ENCODE results near the gene PELI2.

DNA sequence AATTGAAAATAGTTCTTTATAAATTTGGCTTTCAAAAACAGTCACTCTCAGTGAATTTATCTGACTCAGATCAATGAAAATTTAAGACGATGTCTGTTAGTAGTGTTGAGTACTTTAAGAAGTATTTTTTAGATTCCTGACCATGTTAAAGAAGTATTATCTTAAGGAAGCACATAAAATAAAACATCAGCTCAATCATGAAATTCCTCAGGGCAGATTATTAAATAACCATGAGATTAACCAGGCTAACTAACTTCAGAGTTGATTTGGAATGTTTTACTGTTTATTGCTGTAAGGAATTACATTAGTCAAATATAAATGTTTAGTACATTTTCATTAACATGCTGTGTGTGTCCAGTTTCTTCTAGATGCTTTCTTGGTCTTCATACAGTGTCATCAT, 160.2 kb downstream of the PELI2 start:
- TF ChIP-seq, protein P1, sequence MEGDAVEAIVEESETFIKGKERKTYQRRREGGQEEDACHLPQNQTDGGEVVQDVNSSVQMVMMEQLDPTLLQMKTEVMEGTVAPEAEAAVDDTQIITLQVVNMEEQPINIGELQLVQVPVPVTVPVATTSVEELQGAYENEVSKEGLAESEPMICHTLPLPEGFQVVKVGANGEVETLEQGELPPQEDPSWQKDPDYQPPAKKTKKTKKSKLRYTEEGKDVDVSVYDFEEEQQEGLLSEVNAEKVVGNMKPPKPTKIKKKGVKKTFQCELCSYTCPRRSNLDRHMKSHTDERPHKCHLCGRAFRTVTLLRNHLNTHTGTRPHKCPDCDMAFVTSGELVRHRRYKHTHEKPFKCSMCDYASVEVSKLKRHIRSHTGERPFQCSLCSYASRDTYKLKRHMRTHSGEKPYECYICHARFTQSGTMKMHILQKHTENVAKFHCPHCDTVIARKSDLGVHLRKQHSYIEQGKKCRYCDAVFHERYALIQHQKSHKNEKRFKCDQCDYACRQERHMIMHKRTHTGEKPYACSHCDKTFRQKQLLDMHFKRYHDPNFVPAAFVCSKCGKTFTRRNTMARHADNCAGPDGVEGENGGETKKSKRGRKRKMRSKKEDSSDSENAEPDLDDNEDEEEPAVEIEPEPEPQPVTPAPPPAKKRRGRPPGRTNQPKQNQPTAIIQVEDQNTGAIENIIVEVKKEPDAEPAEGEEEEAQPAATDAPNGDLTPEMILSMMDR (conservative IDR thresholded peaks at IDR 0.05; ENCODE audit: low read depth in 2 of 2) = no peak
- TF ChIP-seq ETS1 (IDR thresholded peaks at IDR 0.05) = no peak
- no peak for TF ChIP-seq EZH2 (IDR thresholded peaks at IDR 0.05; ENCODE audit: low read depth, unreplicated experiment)
- TF ChIP-seq POLR2AphosphoS5 (IDR thresholded peaks at IDR 0.05; ENCODE audit: low read depth) = no peak
- TF ChIP-seq EZH2phosphoT487 (IDR thresholded peaks at IDR 0.05; ENCODE audit: unreplicated experiment) = no peak
- TF ChIP-seq, protein P2, sequence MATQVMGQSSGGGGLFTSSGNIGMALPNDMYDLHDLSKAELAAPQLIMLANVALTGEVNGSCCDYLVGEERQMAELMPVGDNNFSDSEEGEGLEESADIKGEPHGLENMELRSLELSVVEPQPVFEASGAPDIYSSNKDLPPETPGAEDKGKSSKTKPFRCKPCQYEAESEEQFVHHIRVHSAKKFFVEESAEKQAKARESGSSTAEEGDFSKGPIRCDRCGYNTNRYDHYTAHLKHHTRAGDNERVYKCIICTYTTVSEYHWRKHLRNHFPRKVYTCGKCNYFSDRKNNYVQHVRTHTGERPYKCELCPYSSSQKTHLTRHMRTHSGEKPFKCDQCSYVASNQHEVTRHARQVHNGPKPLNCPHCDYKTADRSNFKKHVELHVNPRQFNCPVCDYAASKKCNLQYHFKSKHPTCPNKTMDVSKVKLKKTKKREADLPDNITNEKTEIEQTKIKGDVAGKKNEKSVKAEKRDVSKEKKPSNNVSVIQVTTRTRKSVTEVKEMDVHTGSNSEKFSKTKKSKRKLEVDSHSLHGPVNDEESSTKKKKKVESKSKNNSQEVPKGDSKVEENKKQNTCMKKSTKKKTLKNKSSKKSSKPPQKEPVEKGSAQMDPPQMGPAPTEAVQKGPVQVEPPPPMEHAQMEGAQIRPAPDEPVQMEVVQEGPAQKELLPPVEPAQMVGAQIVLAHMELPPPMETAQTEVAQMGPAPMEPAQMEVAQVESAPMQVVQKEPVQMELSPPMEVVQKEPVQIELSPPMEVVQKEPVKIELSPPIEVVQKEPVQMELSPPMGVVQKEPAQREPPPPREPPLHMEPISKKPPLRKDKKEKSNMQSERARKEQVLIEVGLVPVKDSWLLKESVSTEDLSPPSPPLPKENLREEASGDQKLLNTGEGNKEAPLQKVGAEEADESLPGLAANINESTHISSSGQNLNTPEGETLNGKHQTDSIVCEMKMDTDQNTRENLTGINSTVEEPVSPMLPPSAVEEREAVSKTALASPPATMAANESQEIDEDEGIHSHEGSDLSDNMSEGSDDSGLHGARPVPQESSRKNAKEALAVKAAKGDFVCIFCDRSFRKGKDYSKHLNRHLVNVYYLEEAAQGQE (IDR thresholded peaks at IDR 0.05; ENCODE audit: unreplicated experiment) = no peak
- TF ChIP-seq ZNF114 (CRISPR knock-in tag; IDR thresholded peaks at IDR 0.05) = no peak
- no peak for TF ChIP-seq CREB1 (CRISPR knock-in tag; IDR thresholded peaks at IDR 0.05; ENCODE audit: low read depth)
- TF ChIP-seq, protein P3, sequence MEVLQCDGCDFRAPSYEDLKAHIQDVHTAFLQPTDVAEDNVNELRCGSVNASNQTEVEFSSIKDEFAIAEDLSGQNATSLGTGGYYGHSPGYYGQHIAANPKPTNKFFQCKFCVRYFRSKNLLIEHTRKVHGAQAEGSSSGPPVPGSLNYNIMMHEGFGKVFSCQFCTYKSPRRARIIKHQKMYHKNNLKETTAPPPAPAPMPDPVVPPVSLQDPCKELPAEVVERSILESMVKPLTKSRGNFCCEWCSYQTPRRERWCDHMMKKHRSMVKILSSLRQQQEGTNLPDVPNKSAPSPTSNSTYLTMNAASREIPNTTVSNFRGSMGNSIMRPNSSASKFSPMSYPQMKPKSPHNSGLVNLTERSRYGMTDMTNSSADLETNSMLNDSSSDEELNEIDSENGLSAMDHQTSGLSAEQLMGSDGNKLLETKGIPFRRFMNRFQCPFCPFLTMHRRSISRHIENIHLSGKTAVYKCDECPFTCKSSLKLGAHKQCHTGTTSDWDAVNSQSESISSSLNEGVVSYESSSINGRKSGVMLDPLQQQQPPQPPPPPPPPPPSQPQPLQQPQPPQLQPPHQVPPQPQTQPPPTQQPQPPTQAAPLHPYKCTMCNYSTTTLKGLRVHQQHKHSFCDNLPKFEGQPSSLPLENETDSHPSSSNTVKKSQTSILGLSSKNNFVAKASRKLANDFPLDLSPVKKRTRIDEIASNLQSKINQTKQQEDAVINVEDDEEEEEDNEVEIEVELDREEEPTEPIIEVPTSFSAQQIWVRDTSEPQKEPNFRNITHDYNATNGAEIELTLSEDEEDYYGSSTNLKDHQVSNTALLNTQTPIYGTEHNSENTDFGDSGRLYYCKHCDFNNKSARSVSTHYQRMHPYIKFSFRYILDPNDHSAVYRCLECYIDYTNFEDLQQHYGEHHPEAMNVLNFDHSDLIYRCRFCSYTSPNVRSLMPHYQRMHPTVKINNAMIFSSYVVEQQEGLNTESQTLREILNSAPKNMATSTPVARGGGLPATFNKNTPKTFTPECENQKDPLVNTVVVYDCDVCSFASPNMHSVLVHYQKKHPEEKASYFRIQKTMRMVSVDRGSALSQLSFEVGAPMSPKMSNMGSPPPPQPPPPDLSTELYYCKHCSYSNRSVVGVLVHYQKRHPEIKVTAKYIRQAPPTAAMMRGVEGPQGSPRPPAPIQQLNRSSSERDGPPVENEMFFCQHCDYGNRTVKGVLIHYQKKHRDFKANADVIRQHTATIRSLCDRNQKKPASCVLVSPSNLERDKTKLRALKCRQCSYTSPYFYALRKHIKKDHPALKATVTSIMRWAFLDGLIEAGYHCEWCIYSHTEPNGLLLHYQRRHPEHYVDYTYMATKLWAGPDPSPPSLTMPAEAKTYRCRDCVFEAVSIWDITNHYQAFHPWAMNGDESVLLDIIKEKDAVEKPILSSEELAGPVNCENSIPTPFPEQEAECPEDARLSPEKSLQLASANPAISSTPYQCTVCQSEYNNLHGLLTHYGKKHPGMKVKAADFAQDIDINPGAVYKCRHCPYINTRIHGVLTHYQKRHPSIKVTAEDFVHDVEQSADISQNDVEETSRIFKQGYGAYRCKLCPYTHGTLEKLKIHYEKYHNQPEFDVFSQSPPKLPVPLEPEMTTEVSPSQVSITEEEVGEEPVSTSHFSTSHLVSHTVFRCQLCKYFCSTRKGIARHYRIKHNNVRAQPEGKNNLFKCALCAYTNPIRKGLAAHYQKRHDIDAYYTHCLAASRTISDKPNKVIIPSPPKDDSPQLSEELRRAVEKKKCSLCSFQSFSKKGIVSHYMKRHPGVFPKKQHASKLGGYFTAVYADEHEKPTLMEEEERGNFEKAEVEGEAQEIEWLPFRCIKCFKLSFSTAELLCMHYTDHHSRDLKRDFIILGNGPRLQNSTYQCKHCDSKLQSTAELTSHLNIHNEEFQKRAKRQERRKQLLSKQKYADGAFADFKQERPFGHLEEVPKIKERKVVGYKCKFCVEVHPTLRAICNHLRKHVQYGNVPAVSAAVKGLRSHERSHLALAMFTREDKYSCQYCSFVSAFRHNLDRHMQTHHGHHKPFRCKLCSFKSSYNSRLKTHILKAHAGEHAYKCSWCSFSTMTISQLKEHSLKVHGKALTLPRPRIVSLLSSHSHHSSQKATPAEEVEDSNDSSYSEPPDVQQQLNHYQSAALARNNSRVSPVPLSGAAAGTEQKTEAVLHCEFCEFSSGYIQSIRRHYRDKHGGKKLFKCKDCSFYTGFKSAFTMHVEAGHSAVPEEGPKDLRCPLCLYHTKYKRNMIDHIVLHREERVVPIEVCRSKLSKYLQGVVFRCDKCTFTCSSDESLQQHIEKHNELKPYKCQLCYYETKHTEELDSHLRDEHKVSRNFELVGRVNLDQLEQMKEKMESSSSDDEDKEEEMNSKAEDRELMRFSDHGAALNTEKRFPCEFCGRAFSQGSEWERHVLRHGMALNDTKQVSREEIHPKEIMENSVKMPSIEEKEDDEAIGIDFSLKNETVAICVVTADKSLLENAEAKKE (CRISPR knock-in tag; IDR thresholded peaks at IDR 0.05) = no peak
- no peak for TF ChIP-seq JUNB (IDR thresholded peaks at IDR 0.05; ENCODE audit: unreplicated experiment)
- TF ChIP-seq NANOG (IDR thresholded peaks at IDR 0.05; ENCODE audit: borderline replicate concordance) = no peak
- no peak for TF ChIP-seq ZNF331 (CRISPR knock-in tag; IDR thresholded peaks at IDR 0.05; ENCODE audit: low read depth)

Measured in GM23338 (cell line).